ENCODE data around the gene DDX27. TPM values are rescaled to one million over a fixed set of nuclear protein-coding genes. Genes with fewer than 3 reads are reported as not detected.

The DDX27 gene
- total RNA-seq, 4 donors from 2014 or later, result 30.4 to 45.8 (median 38.2) TPM

DNA sequence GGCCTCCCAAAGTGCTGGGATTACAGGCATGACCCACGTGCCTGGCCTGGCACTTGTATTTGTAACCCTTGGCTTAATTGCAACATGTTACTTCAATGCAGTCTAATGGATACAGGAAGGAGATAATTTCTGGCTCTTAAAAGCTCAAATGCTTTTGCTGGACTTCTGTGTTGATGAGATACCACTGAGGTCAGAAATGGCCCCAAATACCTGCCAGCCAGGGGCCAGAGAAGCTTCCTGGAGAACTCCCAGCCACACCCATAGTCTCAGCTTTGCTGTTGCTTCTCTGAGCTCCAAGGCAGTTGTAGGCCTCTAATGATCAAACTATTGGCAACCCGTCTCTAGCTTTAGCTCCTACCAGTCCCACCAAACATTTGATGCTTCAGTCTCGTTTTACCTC, 72.8 kb downstream of the DDX27 start:
- no peak overlapping the region for H3K4me3 ChIP-seq (replicated peaks in 1 of 3)
- H3K27me3 ChIP-seq, result no peaks in the 10 kb centered on the region
- H3K4me1 ChIP-seq, result peaks cover 21 to 25% of the 10 kb centered on the region in 2 donors
- DNase-seq, result no peak
- peaks cover 8 to 31% of the 10 kb centered on the region in 2 donors for H3K36me3 ChIP-seq
- intact Hi-C loops (cut with DNase I), result no loop called here
- WGBS, 2 donors, result 63 to 64% methylated on average over 3 of the region's 3 CpGs
- H3K9me3 ChIP-seq, result no peaks in the 10 kb centered on the region
- no peak for TF ChIP-seq POLR2A (IDR thresholded peaks at IDR 0.05)
- TF ChIP-seq, protein P1, sequence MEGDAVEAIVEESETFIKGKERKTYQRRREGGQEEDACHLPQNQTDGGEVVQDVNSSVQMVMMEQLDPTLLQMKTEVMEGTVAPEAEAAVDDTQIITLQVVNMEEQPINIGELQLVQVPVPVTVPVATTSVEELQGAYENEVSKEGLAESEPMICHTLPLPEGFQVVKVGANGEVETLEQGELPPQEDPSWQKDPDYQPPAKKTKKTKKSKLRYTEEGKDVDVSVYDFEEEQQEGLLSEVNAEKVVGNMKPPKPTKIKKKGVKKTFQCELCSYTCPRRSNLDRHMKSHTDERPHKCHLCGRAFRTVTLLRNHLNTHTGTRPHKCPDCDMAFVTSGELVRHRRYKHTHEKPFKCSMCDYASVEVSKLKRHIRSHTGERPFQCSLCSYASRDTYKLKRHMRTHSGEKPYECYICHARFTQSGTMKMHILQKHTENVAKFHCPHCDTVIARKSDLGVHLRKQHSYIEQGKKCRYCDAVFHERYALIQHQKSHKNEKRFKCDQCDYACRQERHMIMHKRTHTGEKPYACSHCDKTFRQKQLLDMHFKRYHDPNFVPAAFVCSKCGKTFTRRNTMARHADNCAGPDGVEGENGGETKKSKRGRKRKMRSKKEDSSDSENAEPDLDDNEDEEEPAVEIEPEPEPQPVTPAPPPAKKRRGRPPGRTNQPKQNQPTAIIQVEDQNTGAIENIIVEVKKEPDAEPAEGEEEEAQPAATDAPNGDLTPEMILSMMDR (IDR thresholded peaks at IDR 0.05), result no peak
- H3K27ac ChIP-seq, result peak overlapping the region in 1 of 3 donors; percentile 33

DNA sequence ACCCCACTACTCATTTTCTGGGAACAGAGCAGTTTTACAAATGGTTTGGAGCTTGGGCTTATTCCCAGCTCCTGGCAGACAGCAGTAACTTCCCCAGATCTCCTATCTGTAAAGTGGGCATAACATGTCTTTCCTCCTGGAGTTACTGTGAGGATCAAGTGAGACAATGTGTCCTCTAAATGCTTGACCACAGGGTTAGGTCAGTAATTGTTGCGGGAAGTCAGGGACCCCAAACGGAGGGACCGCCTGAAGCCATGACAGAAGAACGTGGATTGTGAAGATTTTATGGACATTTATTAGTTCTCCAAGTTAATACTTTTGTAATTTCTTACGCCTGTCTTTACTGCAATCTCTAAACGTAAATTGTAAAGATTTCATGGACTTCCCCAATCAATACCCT, 73.9 kb downstream of the DDX27 start:
- no peak for TF ChIP-seq POLR2A (IDR thresholded peaks at IDR 0.05)
- TF ChIP-seq, protein P1 (IDR thresholded peaks at IDR 0.05), result no peak
- peaks cover 0 to 21% of the 10 kb centered on the region in 2 donors for H3K36me3 ChIP-seq
- no peak overlapping the region for H3K4me3 ChIP-seq (replicated peaks in 1 of 3)
- intact Hi-C loops (cut with DNase I), result no loop called here
- 90 to 98% methylated on average over 6 of the region's 6 CpGs for WGBS, 2 donors
- H3K4me1 ChIP-seq, result peaks cover 16 to 17% of the 10 kb centered on the region in 2 donors
- H3K27ac ChIP-seq, result no peak overlapping the region
- H3K9me3 ChIP-seq, result no peaks in the 10 kb centered on the region
- H3K27me3 ChIP-seq, result no peaks in the 10 kb centered on the region
- no peak for DNase-seq

Small RNAs within 50 kb of the gene (small RNA-seq; reads per million reads assigned to genes)
- 4,862 reads per million, percentile 99 among the genes with 10 or more reads in this experiment for gene SNORD12B
- 2,962 reads per million, percentile 99 among the genes with 10 or more reads in this experiment for gene SNORD12C

Other genes starting within 250 kb of the DDX27 start
- 10 to 100 TPM; 42.8 to 56.6 (median 45.0) TPM for gene CSE1L, start 173.1 kb upstream of the DDX27 start, total RNA-seq
- gene STAU1, start 31.1 kb upstream of the DDX27 start, total RNA-seq, result 100 to 1,000 TPM; 154 to 231 (median 167) TPM
- 10 to 100 TPM; 39.8 to 52.2 (median 46.3) TPM for gene ZNFX1, start 58.6 kb downstream of the DDX27 start, total RNA-seq